Smooth muscle cell (in vitro differentiated cells): Measurements from ENCODE around the gene LIFR. TPM values are rescaled to one million over a fixed set of nuclear protein-coding genes. Genes with fewer than 3 reads are reported as not detected.

Experiments used
- DNase-seq: peaks from one replicate; lab custom pipeline; 2025; ENCODE audit not compliant: unreplicated experiment; lab: John Stamatoyannopoulos, UW
- H2AFZ ChIP-seq: fragments of 200-600 bp; sonication (generic); 2 replicates; pipeline ENCODE4 v1.6.0; 2016; ENCODE audit warnings: antibody characterized with exemption, low read depth, mild to moderate bottlenecking
- H3F3A ChIP-seq: fragments of 200-600 bp; sonication (generic); 2 replicates; pipeline ENCODE4 v1.6.0; 2017; ENCODE audit warnings: antibody characterized with exemption, low read depth
- H3K27ac ChIP-seq: fragments of 200-600 bp; sonication (generic); 2 replicates; pipeline ENCODE4 v1.5.1; 2016; ENCODE audit warnings: low read depth, mild to moderate bottlenecking
- H3K27me3 ChIP-seq: fragments of 200-600 bp; sonication (generic); 2 replicates; pipeline ENCODE4 v1.6.1; 2016; ENCODE audit warnings: low read depth, mild to moderate bottlenecking
- H3K36me3 ChIP-seq: fragments of 200-600 bp; sonication (generic); 2 replicates; pipeline ENCODE4 v1.5.1; 2016; ENCODE audit warnings: low read depth
- H3K4me1 ChIP-seq: fragments of 200-600 bp; sonication (generic); 2 replicates; pipeline ENCODE4 v1.5.1; 2016; ENCODE audit warnings: low read depth
- H3K4me2 ChIP-seq: fragments of 200-600 bp; sonication (generic); 2 replicates; pipeline ENCODE4 v1.6.0; 2016; ENCODE audit warnings: mild to moderate bottlenecking
- H3K4me3 ChIP-seq: fragments of 200-600 bp; sonication (generic); 2 replicates; pipeline ENCODE4 v1.5.1; 2016; ENCODE audit warnings: mild to moderate bottlenecking
- H3K79me2 ChIP-seq: fragments of 200-600 bp; sonication (generic); 2 replicates; pipeline ENCODE4 v1.6.0; 2016; ENCODE audit warnings: low read depth, mild to moderate bottlenecking
- H3K9ac ChIP-seq: fragments of 200-600 bp; sonication (generic); 2 replicates; pipeline ENCODE4 v1.6.0; 2016; ENCODE audit warnings: low read depth
- H3K9me3 ChIP-seq: fragments of 200-600 bp; sonication (generic); replicated peaks from 2 replicates; pipeline ENCODE4 v1.5.1; 2016; ENCODE audit warnings: low read depth
- H4K20me1 ChIP-seq: fragments of 200-600 bp; sonication (generic); 2 replicates; pipeline ENCODE4 v1.6.0; 2016; ENCODE audit warnings: low read depth
- CTCF ChIP-seq: fragments of 200-600 bp; sonication (generic); IDR thresholded peaks from 2 replicates; pipeline ENCODE4 v1.5.1; 2017; ENCODE audit warnings: borderline replicate concordance, mild to moderate bottlenecking, antibody characterized with exemption; ENCODE audit not compliant: insufficient read depth, poor library complexity, severe bottlenecking
- WGBS: methylation state at CpG from one replicate; pipeline ENCODE4 v1.1.7; 2016; ENCODE audit warnings: low lambda C conversion rate; 5-methylcytosine and 5-hydroxymethylcytosine counted together
- polyA plus RNA-seq: library from polyadenylated mRNA; unstranded; fragments of >200 nt; fragmentation: Nextera tagmentation; extraction: Ambion mirVana; gene quantifications from 2 replicates; pipeline ENCODE4 v1.2.1, GENCODE V29; 2016
- total RNA-seq: library from RNA; depleted of rRNA; stranded (reverse); fragments of >200 nt; gene quantifications from 2 replicates; pipeline ENCODE4 v1.2.3, GENCODE V29; 2014

Gene LIFR
- total and polyA plus RNA-seq, 2 experiments from 2014 or later, result 14.3 to 29.2 TPM

GRCh38 chr5:38433160-38433861 lies 123.1 kb downstream of the LIFR start:
- Histone ChIP-seq H3K4me3 (no peak overlapping the region), H3K9me3 (no peaks in the 10 kb centered on the region), H3K27ac (peak overlapping the region; percentile 24), H3K27me3 (no peaks in the 10 kb centered on the region), H3K79me2 (no peaks in the 10 kb centered on the region), H4K20me1 (no peaks in the 10 kb centered on the region), H3K4me2 (peak overlapping the region; percentile 24), H3F3A (peaks cover 10% of the 10 kb centered on the region), H2AFZ (no peak overlapping the region), H3K9ac (no peak overlapping the region), H3K36me3 (no peaks in the 10 kb centered on the region), H3K4me1 (no peaks in the 10 kb centered on the region)
- WGBS, result 74% methylated on average over 6 of the region's 6 CpGs
- no peak for DNase-seq
- TF ChIP-seq CTCF, result no peak

DNA sequence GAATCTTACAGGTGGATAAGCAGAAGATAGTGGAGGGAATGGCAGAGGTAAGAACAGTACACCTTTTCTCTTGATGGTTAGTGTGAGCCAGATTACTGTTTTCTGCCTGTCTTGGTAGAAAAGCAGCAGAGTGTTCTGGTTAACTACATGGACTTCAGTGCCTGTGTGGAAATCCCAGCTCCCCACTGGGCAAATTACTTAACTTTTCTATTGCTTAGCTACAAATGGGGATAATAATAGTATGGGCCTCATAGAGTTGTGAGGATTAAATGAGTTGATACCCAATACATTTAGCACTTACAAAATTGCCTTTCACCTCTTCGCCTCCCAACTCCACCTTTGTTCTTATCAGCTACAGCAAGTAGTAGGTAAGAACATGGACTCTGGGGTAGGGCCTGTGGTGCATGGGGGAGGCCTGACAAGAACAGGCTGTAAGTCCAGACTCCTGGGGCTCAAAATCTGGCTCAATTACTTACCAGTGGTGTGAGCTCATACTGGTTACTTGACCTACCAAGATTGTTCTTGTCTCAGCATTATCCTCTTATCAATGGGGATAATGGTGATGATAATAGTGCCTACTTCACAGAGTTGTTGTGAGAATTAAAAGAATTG lies 125.1 kb downstream of the LIFR start:
- H2AFZ ChIP-seq, result no peak overlapping the region
- H3K79me2 ChIP-seq, result no peaks in the 10 kb centered on the region
- no peaks in the 10 kb centered on the region for H3K4me1 ChIP-seq
- H3K9me3 ChIP-seq, result no peaks in the 10 kb centered on the region
- no peak overlapping the region for H3K4me2 ChIP-seq
- no peaks in the 10 kb centered on the region for H3K36me3 ChIP-seq
- H3K9ac ChIP-seq, result no peak overlapping the region
- peaks cover 10% of the 10 kb centered on the region for H3F3A ChIP-seq
- H3K27ac ChIP-seq, result no peak overlapping the region
- 95% methylated on average over 1 of the region's 1 CpG for WGBS
- no peak overlapping the region for H3K4me3 ChIP-seq
- no peak for TF ChIP-seq CTCF
- H4K20me1 ChIP-seq, result no peaks in the 10 kb centered on the region
- no peaks in the 10 kb centered on the region for H3K27me3 ChIP-seq
- no peak for DNase-seq

DNA sequence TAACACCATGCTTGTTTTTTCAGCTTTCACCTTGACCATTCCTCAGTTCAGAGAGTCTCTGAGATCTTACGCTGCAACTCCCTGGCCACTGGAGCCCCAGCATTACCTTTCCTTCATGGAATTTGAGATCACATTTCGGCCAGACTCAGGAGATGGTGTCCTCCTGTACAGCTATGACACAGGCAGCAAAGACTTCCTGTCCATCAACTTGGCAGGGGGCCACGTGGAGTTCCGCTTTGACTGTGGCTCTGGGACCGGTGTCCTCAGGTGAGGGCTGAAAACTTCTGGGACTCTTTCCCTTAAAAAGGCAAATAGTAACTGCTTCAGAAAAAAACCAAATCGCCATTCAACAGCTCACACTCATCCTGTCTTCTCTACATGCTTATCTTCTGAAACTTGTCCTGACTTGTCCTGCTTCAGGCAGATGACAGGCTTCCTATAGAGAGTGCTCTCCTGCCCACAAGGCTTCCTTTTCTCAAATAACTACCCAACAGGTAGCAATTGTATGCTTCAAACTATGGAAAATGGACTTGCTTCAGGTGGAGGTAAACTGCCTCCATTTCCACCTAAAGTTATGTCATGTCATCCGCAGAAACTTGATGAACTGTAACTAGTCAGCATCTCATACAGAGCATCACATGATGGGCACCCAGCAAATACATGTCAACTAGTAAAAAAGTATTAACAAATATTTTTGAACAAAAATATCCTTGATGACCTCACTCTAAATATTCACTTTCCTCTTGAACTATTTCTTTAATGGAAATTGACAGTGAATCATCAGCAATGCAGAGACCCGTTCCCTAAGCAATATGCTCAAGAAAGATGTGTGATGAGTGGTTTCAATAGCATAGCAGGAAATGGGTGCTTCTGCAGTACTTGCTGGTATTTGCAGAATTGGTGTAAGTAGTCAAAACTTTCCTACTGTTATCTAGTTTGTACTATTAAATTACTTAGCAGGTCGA lies 129.2 kb downstream of the LIFR start:
- H4K20me1 ChIP-seq, result no peaks in the 10 kb centered on the region
- H3F3A ChIP-seq, result no peaks in the 10 kb centered on the region
- no peaks in the 10 kb centered on the region for H3K9me3 ChIP-seq
- TF ChIP-seq CTCF, result no peak
- H3K4me3 ChIP-seq, result no peak overlapping the region
- 78% methylated on average over 9 of the region's 9 CpGs for WGBS
- H3K27ac ChIP-seq, result peak overlapping the region; percentile 63
- no peak overlapping the region for H3K4me2 ChIP-seq
- H3K79me2 ChIP-seq, result no peaks in the 10 kb centered on the region
- no peaks in the 10 kb centered on the region for H3K4me1 ChIP-seq
- H2AFZ ChIP-seq, result no peak overlapping the region
- H3K27me3 ChIP-seq, result no peaks in the 10 kb centered on the region
- no peaks in the 10 kb centered on the region for H3K36me3 ChIP-seq
- no peak overlapping the region for H3K9ac ChIP-seq
- no peak for DNase-seq
